GM19099 (cell line): Measurements from ENCODE around the gene ADGRG3.

Experiments used
- POLR2A ChIP-seq: IDR thresholded peaks from 3 replicates; pipeline ENCODE4 v1.6.1; 2011; ENCODE audit warnings: low read depth; ENCODE audit not compliant: insufficient read length; ENCODE audit errors: extremely low read depth

The ADGRG3 gene

DNA sequence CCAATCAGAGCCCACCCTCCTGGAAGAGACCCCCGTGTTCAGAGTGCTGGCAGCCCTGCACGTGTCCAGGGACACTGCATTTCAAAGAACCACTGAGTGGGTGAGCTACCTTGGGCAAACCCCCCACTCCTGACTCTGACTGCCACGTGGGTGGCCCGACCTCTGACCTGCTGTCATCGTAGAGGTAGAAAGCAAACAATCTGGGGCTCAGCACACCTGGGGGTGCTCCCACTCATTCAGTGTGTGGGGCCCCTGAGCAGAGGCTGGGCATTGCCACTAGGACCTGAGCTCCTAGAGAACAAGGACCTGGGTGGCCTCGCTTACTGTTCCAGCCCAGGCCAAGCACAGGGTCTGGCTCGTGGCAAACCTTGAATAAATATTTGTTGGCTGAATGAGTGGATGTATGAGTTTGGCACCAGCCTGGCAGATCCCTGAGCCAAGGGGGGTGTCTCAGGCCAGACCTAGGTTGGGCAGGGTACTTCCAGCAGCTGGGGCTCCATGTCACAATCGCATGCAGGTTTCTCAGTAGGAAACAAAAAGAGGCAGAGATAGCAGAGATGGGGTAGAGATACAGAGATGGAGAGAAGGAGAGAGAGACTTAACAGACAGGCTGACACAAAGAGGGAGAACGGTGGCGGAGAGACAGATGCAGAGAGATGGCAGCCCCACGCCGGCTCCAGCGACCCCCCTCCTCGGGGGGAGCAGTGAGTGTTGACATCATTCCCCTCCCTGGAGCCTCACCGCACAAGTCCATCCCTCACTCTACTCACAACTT, 21.1 kb downstream of the ADGRG3 start:
- TF ChIP-seq POLR2A: no peak

DNA sequence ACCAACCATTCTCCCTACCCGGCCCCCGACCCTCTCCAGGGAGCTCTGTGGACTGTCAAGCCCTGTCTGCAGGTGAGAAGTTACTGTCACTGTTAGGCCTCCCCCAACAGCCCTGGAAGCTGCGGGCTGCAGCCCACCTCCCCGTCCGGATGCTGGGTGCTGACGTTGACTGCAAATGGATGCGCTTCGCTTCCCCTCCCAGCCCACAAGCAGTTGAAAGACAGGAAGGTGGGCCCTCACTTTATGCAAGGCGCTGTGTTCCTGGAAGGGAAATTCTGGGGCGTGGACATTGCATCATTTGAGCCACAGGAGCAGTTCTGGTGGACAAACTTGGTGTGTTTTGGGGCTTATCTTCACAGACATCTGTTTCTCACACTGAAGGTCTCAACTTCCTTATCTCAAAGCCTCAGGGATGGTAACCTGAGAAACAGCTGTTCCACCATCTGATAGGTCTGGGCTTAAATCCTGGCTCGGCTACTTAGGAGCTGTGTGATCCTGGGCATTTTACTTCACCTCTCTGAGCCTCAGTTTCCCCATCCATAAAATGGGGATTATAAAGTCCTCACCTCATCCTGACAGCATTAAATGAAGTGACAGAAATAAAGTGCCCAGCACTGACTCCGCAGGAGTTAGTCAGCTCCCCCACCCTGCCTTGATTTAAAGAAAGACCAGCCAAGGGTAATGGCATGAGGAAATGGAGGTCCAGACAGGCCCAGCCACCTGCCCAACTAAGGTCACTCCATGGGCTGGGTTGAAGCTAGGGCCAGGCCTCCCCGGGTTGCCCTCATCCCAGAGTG, 21.9 kb downstream of the ADGRG3 start:
- no peak for TF ChIP-seq POLR2A

DNA sequence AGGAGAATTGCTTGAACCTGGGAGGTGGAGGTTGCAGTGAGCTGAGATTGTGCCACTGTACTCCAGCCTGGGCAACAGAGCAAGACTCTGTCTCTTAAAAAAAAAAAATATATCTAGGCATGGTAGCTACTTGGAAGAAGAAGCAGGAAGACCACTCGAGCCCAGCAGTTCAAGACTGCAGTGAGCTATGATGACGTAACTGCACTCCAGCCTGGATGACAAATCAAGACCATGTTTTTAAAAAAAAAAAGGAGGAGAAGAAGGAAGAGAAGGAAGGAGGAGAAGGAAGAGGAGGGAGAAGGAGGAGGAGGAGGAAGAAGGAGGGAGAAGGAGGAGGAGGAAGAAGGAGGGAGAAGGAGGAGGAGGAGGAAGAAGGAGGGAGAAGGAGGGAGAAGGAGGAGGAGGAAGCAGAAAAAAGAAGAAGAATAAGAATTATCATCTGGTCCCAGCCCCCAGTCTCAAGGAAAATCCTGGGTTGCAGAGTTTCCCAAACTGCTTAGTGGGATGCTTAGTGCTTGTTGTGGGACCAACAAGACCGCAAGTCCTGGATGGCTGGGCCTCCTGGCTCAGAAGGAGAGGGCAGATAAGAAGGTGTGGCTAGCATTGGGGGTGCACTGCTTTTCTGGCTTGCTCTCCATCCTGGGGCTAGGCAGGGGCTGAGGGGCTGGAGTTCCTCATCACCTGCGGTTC, 22.8 kb downstream of the ADGRG3 start:
- TF ChIP-seq POLR2A: no peak

DNA sequence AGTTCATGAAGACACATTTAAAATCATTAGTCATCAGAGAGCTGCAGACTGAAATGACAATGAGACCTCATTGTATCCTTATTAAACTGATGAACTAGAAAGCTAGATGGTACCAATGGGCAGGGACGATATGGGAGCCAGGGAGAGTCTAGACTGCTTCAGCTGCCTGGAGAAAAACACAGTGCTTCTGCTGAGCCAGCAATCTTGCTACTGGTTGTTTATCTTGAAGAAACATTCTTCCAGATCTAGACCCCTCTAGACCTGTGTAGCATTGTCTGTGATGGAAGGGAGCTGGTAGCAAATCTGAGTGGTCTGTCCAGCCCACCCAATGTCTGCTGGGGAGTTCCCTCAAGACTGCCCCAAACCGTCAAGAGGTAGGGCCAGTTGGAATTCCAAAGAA, 24.5 kb downstream of the ADGRG3 start:
- no peak for TF ChIP-seq POLR2A

DNA sequence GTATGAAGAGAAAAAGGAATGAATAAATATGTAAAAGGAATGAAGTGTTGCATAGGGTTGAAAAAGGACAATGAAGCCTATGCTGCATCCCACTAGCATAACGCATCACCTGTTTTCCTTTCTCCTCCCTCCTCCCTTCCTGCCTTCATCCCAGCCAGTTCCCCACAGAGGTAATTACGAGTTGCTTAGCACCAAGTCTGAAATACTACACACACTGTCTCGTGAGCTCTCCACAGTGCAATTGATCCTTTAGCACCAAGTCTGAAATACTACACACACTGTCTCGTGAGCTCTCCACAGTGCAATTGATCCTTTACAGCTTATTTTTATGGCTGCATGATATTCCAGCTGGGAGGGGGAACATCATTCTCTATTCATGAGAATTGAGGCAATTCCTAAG, 25.4 kb downstream of the ADGRG3 start:
- no peak for TF ChIP-seq POLR2A

DNA sequence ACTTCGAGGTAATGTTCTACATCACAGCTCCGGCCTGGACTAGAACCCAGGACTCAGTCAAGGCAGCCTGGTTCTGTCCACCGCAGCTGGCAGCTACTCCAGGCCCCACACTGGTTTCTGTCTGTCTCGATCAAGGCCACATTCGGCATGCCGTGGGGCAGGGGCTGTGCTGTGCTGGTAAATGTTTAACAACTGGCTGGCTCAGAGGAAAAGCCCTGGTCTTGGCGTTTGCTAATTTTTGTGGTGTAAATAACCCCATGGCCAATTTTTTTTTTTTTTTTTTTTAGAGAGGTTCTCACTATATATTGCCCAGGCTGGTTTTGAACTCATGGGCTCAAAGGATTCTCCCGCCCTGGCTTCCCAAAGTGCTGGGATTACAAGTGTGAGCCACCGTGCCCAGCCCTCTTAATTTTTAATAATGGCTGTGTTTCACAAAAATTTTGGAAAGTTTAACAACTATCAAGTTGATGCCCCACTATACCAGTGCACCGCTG, 26.2 kb downstream of the ADGRG3 start:
- TF ChIP-seq POLR2A: no peak

DNA sequence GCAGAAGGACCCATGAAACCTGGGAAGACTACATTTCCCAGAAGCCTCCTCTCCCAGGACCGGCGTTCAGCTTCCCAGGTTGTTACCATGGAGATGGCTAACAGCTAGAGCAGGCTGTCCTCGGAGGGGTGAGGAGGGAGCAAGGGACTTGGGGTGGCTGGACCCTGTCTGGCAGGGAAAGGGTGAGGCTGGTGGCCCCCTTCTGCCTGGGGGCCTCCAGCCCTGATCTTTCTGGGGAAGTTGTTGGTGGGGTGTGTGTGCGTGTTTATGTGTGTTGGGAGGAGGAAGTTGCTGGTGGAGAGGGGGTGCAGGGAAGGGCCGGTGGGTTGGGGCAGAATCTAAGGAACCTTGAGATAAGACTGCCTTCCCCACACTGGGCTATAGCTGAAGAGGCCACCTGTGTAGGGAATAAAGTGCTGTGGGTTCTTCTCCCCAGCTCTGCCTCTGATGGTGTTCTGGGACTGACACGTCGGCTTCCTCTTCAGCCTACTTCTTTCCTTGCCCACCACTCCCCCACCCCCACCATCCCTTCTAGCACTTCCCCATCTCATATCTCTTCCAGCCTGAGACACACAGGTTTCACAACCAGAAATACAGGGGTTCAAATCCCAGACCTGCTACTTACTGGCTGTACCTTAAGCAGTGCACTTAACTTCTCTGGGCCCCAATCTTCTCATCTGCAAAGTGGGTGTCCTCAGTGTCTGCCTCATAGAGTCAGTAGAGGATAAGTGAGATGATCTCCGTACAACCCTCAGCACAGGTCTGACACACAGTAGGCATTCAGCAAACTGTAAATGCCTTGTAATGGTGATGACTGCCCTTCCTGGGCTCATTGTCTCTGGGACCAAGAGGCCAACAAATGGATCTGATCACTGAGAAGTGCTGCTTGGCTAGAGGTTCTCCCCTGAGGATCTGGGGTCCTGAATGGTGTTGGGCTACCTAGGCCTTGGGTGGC, 26.9 kb downstream of the ADGRG3 start, which contains the start of gene DRC7:
DRC7 (plus strand) TSS at position 82 of the 955 bp plus-strand sequence. CDS start 3,144 bp downstream, outside the sequence.
- no peak for TF ChIP-seq POLR2A

DNA sequence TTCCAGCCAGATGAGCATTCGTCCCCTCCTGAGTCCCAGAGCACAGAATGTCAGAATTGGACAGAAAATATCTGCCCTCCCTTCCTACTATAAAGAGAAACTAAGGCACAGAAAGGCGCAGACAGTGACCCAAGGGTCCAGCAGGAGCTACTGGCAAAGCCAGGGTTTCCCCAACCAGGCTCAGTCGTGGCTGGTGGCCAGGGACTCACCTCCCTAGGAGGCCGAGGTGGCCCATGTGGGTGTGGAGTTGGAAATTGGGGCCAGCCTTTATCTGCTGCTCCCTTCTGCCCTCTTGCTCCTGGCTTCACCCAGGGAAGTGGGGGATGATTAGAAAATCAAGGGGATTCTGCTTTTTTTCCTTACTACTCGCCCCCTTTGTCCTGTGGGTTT, 27.6 kb downstream of the ADGRG3 start:
- TF ChIP-seq POLR2A: no peak

DNA sequence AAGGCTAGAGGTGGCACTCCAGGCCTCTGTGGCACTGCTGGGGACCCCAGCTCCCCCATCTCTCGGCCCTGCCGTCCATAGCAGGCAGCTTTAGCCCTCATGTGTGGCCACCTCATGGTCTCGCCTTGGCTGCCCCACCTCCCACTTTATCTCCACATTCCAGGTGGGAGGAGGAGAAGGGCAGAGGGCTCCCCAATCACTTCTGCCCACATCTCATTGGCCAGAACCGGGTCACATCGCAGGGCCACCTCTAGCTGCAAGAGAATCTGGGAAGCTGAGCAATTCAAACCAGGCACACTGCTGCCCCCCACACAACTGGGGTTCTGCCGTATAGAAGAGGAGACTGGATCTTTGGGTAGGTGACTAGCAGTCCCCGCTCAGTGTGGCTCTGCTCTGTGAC, 28.1 kb downstream of the ADGRG3 start:
- TF ChIP-seq POLR2A: no peak

DNA sequence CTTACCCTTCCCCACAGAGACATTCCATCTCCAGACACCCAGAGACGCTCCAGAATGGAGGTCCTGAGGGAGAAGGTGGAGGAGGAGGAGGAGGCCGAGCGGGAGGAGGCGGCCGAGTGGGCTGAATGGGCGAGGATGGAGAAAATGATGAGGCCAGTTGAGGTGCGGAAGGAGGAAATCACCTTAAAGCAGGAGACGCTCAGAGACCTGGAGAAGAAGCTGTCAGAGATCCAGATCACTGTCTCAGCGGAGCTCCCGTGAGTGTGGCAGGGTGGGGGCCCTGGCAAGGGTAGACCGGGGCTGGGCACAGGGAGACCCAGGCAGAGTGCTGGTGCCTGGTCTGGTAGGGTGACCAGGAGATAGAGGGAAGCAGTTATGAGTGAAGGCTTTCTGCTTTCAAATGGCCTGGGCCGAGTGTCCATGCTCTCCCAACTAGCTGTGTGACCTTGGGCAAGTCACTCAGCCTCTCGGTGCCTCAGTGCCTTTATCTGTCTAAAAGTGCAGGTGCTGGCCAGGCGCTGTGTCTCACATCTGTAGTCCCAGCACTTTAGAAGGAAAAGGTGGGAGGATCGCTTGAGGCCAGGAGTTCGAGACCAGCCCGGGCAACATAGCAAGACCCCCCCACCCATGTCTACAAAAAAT, 29.9 kb downstream of the ADGRG3 start:
- no peak for TF ChIP-seq POLR2A

DNA sequence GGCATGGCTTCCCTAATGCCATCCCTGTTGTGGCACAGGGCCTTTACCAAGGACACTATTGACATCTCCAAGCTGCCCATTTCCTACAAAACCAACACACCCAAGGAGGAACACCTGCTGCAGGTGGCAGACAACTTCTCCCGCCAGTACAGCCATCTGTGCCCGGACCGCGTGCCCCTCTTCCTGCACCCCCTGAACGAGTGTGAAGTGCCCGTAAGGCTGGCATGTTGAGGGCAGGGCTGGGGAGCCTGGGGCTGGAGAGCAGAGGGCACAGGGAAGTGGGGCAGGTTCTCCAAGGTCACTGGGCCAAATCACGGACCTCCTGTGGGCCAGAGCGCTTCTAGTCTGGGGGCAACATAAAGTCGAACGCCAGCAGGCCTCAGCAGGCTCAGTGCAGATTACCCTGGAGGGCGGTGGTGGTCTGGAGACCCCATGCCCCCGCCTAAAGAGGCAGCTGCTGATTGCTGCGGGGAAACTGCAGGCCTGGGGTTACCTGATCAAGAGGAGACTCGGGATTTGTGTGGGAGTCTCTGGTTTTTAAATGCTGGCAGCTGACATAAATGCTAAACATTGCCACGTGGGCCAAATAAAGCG, 30.8 kb downstream of the ADGRG3 start:
- TF ChIP-seq POLR2A: no peak

DNA sequence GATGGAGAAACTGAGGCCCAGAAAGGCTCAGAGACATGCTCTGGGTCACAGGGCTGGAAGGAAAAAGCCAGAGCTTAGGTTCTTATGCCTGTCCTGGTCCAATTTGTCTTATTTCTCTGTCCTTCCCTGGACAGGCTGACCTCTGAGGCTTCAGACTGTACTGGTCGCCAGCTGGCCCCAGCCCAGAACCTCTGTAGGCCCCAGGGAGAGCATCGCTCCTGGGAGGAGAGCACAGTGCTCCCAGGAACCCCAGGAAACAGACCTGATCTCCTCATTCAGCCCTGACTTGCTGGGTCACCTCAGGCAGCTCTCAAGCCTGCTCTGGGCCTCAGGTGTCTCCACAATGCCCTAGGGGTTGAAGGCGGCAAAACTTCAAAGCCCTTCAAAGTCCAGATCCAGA, 31.4 kb downstream of the ADGRG3 start:
- TF ChIP-seq POLR2A: no peak

DNA sequence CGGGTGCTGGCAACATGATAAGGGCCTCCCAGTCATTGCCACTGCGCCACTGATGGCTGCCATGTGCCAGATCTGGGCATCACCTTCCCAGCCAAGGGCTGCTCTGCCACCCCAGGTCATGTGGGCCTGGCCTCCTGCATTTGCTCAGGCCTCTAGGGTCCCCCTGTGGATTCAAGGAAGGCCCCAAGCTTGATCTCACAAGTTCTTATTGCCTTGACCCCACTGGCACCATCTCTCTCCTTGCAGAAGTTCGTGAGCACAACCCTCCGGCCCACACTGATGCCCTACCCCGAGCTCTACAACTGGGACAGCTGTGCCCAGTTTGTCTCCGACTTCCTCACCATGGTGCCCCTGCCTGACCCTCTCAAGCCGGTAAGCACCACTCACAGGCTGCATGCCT, 31.8 kb downstream of the ADGRG3 start:
- no peak for TF ChIP-seq POLR2A

DNA sequence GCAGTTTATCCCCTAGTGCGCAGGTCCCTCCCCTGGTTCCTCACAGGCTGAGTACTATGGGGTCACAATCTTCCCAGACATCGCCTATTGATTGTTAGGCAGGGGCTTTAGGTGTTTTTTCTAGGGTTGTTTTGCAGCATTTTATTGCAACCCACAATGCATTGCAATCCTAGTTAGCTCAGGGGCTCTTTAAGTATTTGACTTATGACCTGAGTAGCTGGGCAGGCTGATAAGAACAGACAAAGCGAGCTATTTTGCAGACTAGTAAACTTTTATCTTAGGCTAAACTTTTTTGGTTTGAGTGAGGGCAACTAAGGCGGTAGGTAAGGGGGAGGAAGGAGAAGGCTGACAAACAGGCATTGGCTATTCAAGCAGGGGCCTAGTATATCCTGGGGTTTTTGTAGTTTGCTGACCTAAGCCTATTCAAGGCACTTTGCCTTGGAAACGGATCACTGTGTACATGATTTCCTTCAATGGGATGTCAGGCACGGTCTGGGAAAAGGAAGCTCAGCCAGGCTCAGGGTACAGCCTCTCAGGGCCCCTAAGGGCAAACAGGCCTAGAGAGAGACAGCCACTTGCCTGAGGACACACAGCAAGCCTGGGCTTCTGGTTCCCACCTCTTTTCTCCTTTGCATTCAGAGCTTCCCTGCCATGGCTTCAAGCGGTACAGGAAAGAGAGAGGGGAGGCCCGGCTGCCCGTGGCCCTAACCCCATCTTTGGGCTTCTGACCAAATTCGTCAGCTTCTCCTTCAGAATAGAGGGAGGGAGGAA, 32.9 kb downstream of the ADGRG3 start:
- TF ChIP-seq POLR2A: no peak
